G401 (cell line): ENCODE measurements around the gene ZCWPW1. TPM values are rescaled to one million over a fixed set of nuclear protein-coding genes. Genes with fewer than 3 reads are reported as not detected.
"Not testable (repeated sequence)": the region's sequence is repeated elsewhere in the genome, so short reads cannot be mapped to it uniquely, and the experiment has no call there.

ENCODE experiments used
- DNase-seq: peaks from one replicate; pipeline ENCODE4 v3.0.0-alpha.2; 2015; ENCODE audit warnings: low spot score
- in situ Hi-C: cut with HindIII; loops from 2 replicates; pipeline ENCODE4 v1.10.0; 2016; ENCODE audit warnings: low sequenced_read_pairs, mixed read lengths
- total RNA-seq: library from RNA; depleted of rRNA; stranded (reverse); fragments of >200 nt; shearing (Covaris generic); gene quantifications from 2 replicates; pipeline ENCODE4 v1.2.3, GENCODE V29; 2014

Gene ZCWPW1
- total RNA-seq, 1 experiment from 2014 or later: 0.54 TPM

DNA sequence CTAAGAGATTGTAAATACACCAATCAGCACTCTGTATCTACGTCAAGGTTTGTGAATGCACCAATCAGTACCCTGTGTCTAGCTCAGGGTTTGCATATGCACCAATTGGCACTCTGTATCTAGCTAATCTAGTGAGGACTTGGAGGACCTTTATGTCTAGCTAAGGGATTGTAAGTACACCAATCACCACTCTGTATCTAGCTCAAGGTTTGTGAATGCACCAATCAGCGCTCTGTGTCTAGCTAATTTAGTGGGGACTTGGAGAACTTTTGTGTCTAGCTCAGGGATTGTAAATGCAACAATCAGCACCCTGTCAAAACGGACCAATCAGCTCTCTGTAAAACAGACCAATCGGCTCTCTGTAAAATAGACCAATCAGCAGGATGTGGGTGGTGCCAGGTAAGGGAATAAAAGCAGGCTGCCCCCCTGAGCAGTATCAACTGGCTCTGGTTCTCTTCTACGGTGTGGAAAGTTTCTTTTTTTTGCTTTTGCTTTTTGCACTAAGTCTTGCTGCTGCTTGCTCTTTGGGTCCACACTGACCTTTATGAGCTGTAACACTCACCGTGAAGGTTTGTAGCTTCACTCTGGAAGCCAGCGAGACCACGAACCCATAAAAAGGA lies 46.2 kb downstream of the ZCWPW1 start:
- in situ Hi-C loops: not testable (repeated sequence)
- DNase-seq: peak; percentile 57

DNA sequence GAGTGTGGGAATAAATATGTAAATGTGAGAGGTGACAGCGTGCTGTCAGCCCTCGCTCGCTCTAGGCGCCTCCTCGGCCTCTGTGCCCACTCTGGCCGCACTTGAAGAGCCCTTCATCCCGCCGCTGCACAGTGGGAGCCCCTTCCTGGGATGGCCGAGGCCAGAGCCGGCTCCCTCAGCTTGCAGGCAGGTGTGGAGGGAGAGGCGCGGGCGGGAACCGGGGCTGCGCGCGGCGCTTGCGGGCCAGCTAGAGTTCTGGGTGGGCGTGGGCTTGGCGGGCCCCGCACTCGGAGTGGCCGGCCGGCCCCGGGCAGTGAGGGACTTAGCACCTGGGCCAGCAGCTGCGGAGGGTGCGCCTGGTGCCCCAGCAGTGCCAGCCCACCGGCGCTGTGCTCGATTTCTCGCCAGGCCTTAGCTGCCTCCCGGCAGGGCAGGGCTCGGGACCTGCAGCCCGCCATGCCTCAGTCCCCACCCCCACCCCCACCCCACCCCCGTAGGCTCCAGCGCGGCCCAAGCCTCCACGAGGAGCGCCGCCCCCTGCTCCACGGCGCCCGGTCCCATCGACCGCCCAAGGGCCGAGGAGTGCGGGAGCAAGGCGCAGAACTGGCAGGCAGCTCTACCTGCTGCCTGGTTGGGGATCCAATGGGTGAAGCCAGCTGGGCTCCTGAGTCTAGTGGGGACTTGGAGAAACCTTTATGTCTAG lies 46.8 kb downstream of the ZCWPW1 start:
- DNase-seq, in situ Hi-C loops: not testable (repeated sequence)

- in situ Hi-C loops: no loop called here
- no peak for DNase-seq
Measured at GRCh38 chr7:100380196-100380595, 48.3 kb downstream of the ZCWPW1 start.

DNA sequence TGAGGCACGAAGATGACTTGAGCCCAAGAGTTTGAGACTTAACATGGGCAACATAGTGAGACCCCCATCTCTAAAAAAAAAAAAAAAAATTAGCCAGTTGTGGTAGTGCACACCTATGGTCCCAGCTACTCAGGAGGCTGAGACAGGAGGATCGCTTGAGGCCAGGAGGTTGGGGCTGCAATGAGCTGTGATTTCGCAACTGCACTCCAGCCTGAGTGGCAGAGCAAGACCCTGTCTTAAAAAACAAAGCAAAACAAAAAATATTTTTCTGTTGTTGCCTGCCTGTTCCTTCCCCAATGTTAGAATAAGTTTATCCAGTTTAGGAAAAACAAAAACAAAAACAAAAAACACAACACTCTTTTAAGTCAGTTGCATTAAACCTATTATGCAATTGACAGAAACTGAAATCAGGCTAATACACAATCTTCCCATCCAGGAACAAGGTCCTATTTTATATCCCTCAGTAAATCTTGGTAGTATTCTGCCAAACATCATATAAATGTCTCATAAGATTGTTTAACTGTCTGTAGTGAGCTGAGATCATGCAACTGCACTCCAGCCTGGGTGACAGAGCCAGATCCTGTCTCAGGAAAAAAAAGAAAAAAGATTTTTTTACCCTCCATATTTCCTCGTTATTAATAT lies 50.3 kb downstream of the ZCWPW1 start:
- in situ Hi-C loops: no loop called here

DNA sequence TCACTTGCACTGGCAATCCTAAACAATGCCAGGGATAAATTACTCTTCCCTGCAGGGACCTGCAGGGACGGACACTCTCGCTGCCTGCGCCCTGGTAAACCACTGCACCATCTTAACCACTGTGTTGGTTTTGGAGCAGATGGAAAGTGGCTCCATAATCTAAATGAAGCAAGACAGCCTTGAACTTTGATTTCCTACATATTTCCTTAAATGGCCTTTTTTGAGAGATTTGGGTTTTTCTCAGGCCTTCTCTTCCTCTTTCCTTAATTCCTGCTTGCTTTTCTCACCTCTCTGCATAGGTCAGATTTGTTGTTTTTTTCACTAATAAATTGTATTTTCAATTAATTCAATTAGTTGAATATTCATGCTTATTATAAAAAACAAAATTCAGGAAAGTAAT lies 52.4 kb downstream of the ZCWPW1 start:
- no peak for DNase-seq

More for the DNA sequence above, 50.3 kb downstream of the ZCWPW1 start:
- no peak for DNase-seq

DNA sequence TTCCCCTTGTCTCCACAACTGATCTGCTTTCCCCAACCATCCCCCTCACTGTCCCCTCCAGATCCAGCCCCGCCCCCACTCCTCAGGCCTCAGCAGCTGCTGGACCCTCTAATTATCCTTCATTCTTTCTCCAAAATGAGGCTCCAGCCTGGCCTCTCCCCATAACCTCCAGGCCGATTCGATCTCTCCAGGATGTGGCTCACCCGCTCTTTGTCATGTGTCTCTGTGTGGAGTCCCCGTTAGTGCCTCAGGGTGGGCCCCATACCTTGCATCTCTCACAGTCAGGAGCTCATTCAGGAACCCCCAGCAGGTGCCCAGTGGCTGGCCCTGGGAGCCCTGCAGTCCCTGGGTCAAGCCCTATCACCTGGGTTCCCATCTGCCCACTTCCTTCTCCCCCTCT lies 53.9 kb downstream of the ZCWPW1 start:
- DNase-seq: no peak
- in situ Hi-C loops: no loop called here

More for the DNA sequence above, 52.4 kb downstream of the ZCWPW1 start:
- in situ Hi-C loops: no loop called here

DNA sequence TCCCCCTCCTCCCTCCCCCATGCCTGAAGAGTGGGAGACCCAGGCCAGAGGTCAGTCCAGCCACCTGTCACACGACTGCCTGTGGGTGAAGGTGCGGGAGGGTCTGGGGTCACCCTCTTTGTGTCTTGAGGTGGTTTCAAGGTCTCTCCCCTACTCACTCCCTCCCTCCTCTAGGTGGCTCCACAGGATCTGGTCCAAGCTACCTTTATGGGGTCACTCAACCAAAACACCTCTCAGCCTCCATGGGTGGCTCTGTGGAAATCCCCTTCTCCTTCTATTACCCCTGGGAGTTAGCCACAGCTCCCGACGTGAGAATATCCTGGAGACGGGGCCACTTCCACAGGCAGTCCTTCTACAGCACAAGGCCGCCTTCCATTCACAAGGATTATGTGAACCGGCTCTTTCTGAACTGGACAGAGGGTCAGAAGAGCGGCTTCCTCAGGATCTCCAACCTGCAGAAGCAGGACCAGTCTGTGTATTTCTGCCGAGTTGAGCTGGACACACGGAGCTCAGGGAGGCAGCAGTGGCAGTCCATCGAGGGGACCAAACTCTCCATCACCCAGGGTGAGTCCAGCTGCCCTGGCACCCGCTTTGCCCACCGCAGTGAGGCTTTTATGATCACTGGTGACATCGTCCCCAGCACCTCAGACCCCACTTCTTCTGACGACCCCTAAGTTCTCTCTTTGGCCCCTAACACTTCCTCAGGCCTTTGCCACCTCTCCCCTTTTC lies 54.5 kb downstream of the ZCWPW1 start:
- not testable (repeated sequence) for DNase-seq

DNA sequence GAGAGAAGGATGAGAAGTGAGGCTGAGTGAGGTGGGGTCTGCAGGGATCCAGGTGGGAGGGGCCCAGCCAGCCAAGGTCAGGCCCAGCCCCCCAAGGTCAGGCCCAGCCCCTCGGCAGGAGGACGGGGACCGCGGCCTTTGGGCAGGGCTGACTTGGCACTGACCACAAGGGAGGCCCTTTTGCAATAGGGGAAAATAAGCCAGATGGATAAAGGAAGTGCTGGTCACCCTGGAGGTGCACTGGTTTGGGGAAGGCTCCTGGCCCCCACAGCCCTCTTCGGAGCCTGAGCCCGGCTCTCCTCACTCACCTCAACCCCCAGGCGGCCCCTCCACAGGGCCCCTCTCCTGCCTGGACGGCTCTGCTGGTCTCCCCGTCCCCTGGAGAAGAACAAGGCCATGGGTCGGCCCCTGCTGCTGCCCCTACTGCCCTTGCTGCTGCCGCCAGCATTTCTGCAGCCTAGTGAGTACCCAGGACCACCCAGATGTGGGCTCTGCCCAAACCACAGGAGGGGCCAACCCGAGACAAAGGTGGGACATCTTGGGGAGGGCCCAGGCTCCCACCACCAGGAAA lies 55.2 kb downstream of the ZCWPW1 start, which contains the start of gene PILRA:
Gene PILRA, plus strand, starts transcription at position 227 of the 571 bp plus-strand sequence. Its CDS starts 170 bp downstream, at position 397.
- DNase-seq: no peak
- in situ Hi-C loops: no loop called here

More for the DNA sequence above, 54.5 kb downstream of the ZCWPW1 start:
- in situ Hi-C loops: not testable (repeated sequence)

DNA sequence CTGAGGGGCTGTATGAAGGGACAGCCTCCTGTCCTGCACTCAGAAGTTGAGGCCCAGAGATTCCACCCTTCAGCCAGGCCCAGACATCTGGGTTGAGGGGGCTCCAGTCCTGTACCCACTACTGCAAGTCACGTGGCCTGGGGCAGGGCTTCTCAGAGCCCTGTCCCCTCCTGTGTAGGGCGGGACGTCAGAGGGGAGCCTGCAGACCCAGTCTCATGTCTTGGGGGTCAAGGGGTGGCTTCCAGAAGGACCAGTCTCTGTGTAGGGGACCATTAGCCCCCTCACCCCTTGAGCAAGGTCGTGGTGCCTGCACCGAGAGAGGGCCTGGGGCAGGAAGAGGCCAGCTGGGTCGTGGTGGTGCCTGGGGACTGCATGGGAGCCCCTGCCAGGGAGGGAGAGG lies 55.8 kb downstream of the ZCWPW1 start:
- no peak for DNase-seq
- in situ Hi-C loops: no loop called here

- DNase-seq: no peak
- in situ Hi-C loops: no loop called here
Measured at GRCh38 chr7:100372256-100372655, 56.2 kb downstream of the ZCWPW1 start.

DNA sequence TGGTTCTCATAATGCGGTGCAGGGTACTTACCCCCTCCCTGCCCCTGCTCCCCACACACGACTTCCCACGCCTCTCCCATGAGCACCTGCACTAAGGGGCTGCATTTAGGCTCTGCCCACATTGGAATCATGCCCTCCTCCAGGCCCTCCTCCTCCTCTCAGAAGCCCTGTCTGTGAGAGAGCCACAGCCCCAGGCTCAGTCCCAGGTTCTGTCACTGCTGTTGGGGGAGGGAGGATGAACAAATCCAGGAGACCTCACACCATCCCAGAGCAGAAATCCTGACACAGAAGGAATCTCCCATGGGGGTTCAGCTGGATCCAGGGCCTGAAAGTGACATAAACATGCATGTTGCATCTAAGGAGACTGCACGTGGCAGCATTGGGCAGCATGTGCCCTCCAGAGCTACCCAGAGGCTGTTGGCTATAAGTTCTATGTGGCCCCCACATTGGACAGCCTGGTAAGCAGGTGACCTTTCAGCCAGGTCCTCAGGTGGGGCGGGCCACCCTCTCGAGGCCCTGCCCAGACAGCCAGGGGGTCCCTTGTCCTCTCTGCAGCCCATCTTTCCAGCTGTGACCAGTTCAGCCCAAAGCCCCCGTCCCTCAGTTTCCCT lies 56.8 kb downstream of the ZCWPW1 start:
- in situ Hi-C loops: no loop called here
- no peak for DNase-seq

DNA sequence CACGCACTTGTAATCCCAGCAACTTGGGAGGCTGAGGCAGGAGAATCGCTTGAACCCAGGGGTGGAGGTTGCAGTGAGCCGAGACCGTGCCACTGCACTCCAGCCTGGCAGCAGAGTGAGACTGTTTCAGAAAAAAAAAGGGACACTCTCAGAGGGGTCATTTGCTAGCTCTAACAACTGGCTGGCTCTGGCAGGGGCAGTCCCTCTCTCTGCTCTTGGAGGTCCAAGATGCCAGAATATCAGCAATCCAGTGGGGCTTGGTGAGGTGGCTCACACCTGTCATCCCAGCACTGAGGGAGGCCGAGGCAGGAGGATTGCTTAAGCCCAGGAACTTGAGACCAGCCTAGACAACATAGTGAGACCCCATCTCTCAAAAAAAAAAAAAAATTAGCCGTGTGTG lies 57.8 kb downstream of the ZCWPW1 start:
- in situ Hi-C loops: no loop called here
- no peak for DNase-seq

DNA sequence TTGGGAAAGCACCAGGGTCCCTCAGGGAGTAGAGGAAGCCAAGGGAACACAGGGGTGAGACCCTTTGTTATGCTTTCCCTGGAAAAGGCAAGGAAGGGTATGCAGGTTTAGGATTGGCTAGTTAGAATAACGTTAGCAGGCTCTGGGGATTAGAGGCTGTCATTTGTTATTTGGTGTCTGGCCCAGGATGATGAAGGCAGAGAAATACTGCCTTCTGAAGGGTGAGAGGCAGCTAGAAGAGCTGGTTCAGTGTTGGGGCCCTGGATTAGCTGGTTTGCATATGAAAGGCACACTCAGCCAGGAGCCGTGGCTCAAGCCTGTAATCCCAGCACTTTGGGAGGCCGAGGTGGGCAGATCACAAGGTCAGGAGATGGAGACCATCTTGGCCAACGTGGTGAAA lies 58.2 kb downstream of the ZCWPW1 start:
- no peak for DNase-seq
- in situ Hi-C loops: no loop called here

- in situ Hi-C loops: no loop called here
Measured at GRCh38 chr7:100369105-100369504, 59.4 kb downstream of the ZCWPW1 start.

GRCh38 chr7:100367676-100368613 lies 60.6 kb downstream of the ZCWPW1 start:
- in situ Hi-C loops: no loop called here
- peak; percentile 97 for DNase-seq

More at GRCh38 chr7:100369105-100369504, 59.4 kb downstream of the ZCWPW1 start:
- no peak for DNase-seq

- in situ Hi-C loops: no loop called here
Measured at GRCh38 chr7:100367251-100367620, 61.3 kb downstream of the ZCWPW1 start.

GRCh38 chr7:100366411-100367250 lies 61.9 kb downstream of the ZCWPW1 start:
- in situ Hi-C loops: no loop called here
- DNase-seq: no peak

More at GRCh38 chr7:100367251-100367620, 61.3 kb downstream of the ZCWPW1 start:
- DNase-seq: no peak
